ENCODE data around the gene CDRT4. TPM values are rescaled to one million over a fixed set of nuclear protein-coding genes. Genes with fewer than 3 reads are reported as not detected.

CDRT4 gene
- total RNA-seq, 2 donors from 2014 or later, result 12.8 to 16.2 TPM

- Mint-ChIP-seq H3K9me3 (no peaks in the 10 kb centered on the region), H3K27me3 (ENCODE audit: low read depth) (no peaks in the 10 kb centered on the region)
- no peak for ATAC-seq (replicated peaks in 1 of 2)
Observed at GRCh38 chr17:15485045-15485444, 17.6 kb upstream of the CDRT4 start.

GRCh38 chr17:15483431-15483830 is 16.0 kb upstream of the CDRT4 start:
- no peaks in the 10 kb centered on the region for H3K9me3 Mint-ChIP-seq
- no peak for DNase-seq
- no peaks in the 10 kb centered on the region for H3K4me1 Mint-ChIP-seq (ENCODE audit: low read depth)
- no peak for ATAC-seq (replicated peaks in 1 of 2)
- H3K27me3 Mint-ChIP-seq (ENCODE audit: low read depth), result no peaks in the 10 kb centered on the region
- H3K36me3 Mint-ChIP-seq (ENCODE audit: insufficient read depth in 2 of 2), result no peaks in the 10 kb centered on the region
- H3K4me3 Mint-ChIP-seq, result no peak overlapping the region
- H3K27ac Mint-ChIP-seq, result no peak overlapping the region

More at GRCh38 chr17:15485045-15485444, 17.6 kb upstream of the CDRT4 start:
- no peak overlapping the region for H3K27ac Mint-ChIP-seq
- DNase-seq, result no peak
- no peaks in the 10 kb centered on the region for H3K36me3 Mint-ChIP-seq (ENCODE audit: insufficient read depth in 2 of 2)
- no peak overlapping the region for H3K4me3 Mint-ChIP-seq
- H3K4me1 Mint-ChIP-seq (ENCODE audit: low read depth), result no peaks in the 10 kb centered on the region

- H3K27ac Mint-ChIP-seq, result no peak overlapping the region
- no peaks in the 10 kb centered on the region for H3K4me1 Mint-ChIP-seq (ENCODE audit: low read depth)
- ATAC-seq (replicated peaks in 1 of 2) (no peak), DNase-seq (no peak)
- no peaks in the 10 kb centered on the region for H3K36me3 Mint-ChIP-seq (ENCODE audit: insufficient read depth in 2 of 2)
- no peaks in the 10 kb centered on the region for H3K9me3 Mint-ChIP-seq
- no peaks in the 10 kb centered on the region for H3K27me3 Mint-ChIP-seq (ENCODE audit: low read depth)
- no peak overlapping the region for H3K4me3 Mint-ChIP-seq
Observed at GRCh38 chr17:15482476-15482875, 15.1 kb upstream of the CDRT4 start.

DNA sequence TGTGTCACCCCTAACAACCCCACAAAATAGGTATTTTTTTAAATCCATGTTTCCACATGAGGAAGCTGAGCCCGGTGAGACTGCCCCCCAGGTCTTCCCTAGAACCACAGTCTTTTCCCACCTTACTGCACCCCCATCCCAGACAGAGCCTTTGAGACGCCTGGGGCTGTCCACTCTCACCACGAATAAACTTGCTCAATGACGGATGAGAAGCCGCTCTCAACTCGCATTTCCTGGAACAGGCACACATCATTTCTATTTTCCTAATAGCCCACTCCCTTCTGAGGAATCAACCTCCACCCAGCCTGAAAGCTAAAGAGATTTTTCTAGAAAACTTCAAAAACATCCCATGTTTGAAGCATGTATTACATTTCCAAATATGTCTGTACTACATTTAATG is 14.1 kb upstream of the CDRT4 start:
- no peaks in the 10 kb centered on the region for H3K4me1 Mint-ChIP-seq (ENCODE audit: low read depth)
- H3K9me3 Mint-ChIP-seq, result no peaks in the 10 kb centered on the region
- H3K36me3 Mint-ChIP-seq (ENCODE audit: insufficient read depth in 2 of 2), result no peaks in the 10 kb centered on the region
- H3K27ac Mint-ChIP-seq, result no peak overlapping the region
- DNase-seq, result no peak
- no peak overlapping the region for H3K4me3 Mint-ChIP-seq
- ATAC-seq (replicated peaks in 1 of 2), result no peak
- no peaks in the 10 kb centered on the region for H3K27me3 Mint-ChIP-seq (ENCODE audit: low read depth)

DNA sequence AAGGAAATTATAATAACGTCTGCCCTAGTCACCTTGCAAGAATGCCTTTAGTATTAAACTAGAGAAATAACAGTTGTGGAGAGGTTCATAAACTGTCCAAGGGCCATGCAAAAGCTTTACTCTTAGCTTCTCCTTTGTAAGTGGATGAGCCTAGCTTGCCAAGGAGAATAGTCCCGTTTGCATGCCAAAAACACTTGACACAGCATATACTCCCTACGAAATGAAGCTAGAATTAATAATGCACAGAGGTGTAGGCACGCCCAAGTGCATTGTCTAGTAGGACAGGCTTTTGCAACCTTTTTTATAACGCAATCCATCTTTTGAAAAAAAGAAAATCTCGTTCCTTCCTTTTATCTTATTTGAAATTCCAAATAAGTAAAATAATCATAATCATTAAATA is 12.8 kb upstream of the CDRT4 start:
- Mint-ChIP-seq H3K4me1 (ENCODE audit: low read depth) (no peaks in the 10 kb centered on the region), H3K36me3 (ENCODE audit: insufficient read depth in 2 of 2) (no peaks in the 10 kb centered on the region), H3K9me3 (no peaks in the 10 kb centered on the region), H3K27me3 (ENCODE audit: low read depth) (no peaks in the 10 kb centered on the region), H3K27ac (no peak overlapping the region), H3K4me3 (no peak overlapping the region)
- no peak for DNase-seq
- ATAC-seq (replicated peaks in 1 of 2), result no peak

DNA sequence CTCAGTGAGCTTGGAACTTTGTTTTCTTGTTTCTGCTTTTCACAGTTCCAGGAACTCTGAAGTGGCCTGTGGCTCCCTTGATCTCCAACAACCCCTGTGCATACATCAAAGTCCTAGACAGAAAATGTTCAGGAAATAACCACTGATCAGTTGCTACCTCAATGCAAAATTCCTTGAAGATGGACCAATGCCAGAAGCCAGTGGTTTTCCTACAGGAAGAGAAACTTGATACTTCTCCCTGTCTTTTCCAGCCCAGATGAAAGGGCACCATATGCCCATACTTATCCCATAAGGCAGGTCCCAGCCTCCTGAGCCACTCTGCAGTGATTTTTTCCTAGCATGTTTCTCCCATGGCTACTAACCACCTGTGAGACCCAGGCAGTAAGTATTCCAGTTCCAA is 12.3 kb upstream of the CDRT4 start:
- DNase-seq (no peak), ATAC-seq (replicated peaks in 1 of 2) (no peak)
- H3K9me3 Mint-ChIP-seq, result no peaks in the 10 kb centered on the region
- H3K27ac Mint-ChIP-seq, result no peak overlapping the region
- no peaks in the 10 kb centered on the region for H3K36me3 Mint-ChIP-seq (ENCODE audit: insufficient read depth in 2 of 2)
- no peaks in the 10 kb centered on the region for H3K27me3 Mint-ChIP-seq (ENCODE audit: low read depth)
- no peaks in the 10 kb centered on the region for H3K4me1 Mint-ChIP-seq (ENCODE audit: low read depth)
- no peak overlapping the region for H3K4me3 Mint-ChIP-seq

DNA sequence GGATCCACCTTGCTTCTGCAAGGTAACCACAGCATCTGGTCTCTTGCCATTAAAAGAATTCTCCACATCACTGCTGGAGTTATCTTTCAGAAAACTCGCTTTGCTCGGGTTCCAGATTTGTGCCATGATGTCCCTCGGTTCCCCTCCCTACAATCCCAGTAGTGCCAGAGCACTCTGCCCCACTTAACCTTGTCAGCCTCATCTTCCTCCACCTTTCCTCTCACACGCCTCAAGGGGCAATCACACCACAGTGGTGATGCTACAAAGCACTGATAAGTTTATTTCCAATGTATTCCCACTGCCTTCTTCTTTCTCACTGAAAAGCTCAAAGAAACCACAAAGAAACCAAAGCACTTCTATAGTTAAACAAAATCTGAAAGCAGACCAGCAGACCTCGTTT is 11.4 kb upstream of the CDRT4 start:
- Mint-ChIP-seq H3K27ac (no peak overlapping the region), H3K36me3 (ENCODE audit: insufficient read depth in 2 of 2) (no peaks in the 10 kb centered on the region), H3K9me3 (no peaks in the 10 kb centered on the region), H3K4me3 (no peak overlapping the region), H3K27me3 (ENCODE audit: low read depth) (no peaks in the 10 kb centered on the region), H3K4me1 (ENCODE audit: low read depth) (no peaks in the 10 kb centered on the region)
- DNase-seq (no peak), ATAC-seq (replicated peaks in 1 of 2) (no peak)

DNA sequence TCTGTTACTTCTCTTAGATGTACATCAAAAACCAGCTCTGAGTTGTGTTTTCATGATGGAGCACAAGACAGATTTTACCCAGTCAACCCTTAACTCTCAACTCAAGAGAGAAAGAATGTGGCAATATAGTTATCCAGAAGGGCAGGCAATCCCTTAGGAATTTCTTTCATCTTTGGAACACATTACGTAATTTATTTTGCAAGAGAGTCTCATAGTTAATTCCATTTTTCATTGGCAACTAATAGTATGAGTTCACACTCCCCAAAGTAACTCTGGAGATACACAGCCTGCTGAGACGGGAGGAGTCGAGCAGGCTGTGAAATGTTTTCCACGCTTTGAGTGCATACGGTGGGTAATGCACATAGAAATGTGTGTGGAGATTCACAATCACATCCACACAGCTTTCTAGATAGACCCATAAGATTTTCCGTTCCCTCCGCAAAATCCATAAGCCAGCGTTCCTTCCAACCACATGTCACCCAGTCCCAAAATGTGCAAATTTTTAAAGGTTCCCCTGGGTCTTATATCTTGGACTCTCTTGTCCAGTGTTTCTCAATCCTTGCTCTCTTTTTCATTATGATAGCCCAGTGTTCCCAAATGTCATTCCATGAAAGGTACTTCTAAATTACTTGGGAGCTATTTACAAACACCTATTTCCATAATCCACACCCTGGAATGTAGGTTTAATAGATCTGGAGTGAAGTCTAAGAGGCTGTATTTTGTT is 8.4 kb upstream of the CDRT4 start:
- no peaks in the 10 kb centered on the region for H3K27me3 Mint-ChIP-seq (ENCODE audit: low read depth)
- H3K4me3 Mint-ChIP-seq, result no peak overlapping the region
- H3K36me3 Mint-ChIP-seq (ENCODE audit: insufficient read depth in 2 of 2), result no peaks in the 10 kb centered on the region
- H3K9me3 Mint-ChIP-seq, result no peaks in the 10 kb centered on the region
- ATAC-seq (replicated peaks in 1 of 2), result no peak
- no peak for DNase-seq
- no peaks in the 10 kb centered on the region for H3K4me1 Mint-ChIP-seq (ENCODE audit: low read depth)
- H3K27ac Mint-ChIP-seq, result no peak overlapping the region

DNA sequence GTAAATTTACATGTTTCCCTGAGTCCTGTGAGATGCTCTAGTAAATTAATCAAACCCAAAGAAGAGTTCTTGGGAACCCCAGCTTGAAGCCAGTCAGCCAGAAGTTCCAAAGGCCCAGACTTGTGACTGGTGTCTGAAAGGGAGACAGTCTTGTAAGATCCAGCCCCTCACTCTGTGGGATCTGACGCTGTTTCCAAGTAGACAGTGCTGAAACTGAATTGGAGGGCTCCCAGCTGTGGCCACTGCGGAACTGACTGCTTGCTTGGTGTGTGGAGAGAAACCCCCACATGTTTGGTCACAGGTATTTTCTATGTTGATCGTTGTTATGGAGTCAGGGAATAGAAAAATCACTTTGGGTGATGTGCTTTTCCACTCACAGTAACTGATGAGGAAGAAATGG is 5.5 kb upstream of the CDRT4 start:
- H3K27me3 Mint-ChIP-seq (ENCODE audit: low read depth), result no peaks in the 10 kb centered on the region
- H3K9me3 Mint-ChIP-seq, result no peaks in the 10 kb centered on the region
- H3K36me3 Mint-ChIP-seq (ENCODE audit: insufficient read depth in 2 of 2), result no peaks in the 10 kb centered on the region
- ATAC-seq (replicated peaks in 1 of 2) (no peak), DNase-seq (no peak)
- H3K27ac Mint-ChIP-seq, result no peak overlapping the region
- H3K4me3 Mint-ChIP-seq, result no peak overlapping the region
- no peaks in the 10 kb centered on the region for H3K4me1 Mint-ChIP-seq (ENCODE audit: low read depth)

GRCh38 chr17:15470536-15470935 is 3.1 kb upstream of the CDRT4 start:
- ATAC-seq (replicated peaks in 1 of 2) (no peak), DNase-seq (no peak)
- Mint-ChIP-seq H3K36me3 (ENCODE audit: insufficient read depth in 2 of 2) (no peaks in the 10 kb centered on the region), H3K27me3 (ENCODE audit: low read depth) (no peaks in the 10 kb centered on the region), H3K4me1 (ENCODE audit: low read depth) (no peaks in the 10 kb centered on the region), H3K27ac (no peak overlapping the region), H3K4me3 (no peak overlapping the region), H3K9me3 (no peaks in the 10 kb centered on the region)

DNA sequence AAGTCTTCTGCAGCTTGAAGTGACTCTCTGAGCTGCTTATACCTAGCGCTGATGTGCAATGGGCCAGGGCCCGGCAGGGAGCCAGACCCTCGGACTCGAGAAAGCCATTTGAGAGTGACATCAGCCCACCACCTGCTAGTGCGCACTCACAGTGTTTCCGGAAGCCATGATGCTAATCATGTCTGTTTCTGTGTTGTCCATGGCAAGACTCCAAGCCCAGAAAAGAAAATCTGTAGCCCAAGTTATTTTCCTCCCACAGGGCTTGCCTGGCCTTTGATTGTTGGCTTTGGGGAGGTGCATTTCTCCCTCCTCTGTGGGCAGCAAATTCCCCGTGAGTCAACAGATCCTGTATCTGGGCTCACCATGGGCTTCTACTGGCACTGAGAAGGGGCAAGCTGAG is 1.8 kb upstream of the CDRT4 start:
- no peaks in the 10 kb centered on the region for H3K9me3 Mint-ChIP-seq
- no peak for ATAC-seq (replicated peaks in 1 of 2)
- H3K4me3 Mint-ChIP-seq, result no peak overlapping the region
- H3K4me1 Mint-ChIP-seq (ENCODE audit: low read depth), result no peaks in the 10 kb centered on the region
- no peak for DNase-seq
- H3K27me3 Mint-ChIP-seq (ENCODE audit: low read depth), result no peaks in the 10 kb centered on the region
- no peaks in the 10 kb centered on the region for H3K36me3 Mint-ChIP-seq (ENCODE audit: insufficient read depth in 2 of 2)
- no peak overlapping the region for H3K27ac Mint-ChIP-seq

DNA sequence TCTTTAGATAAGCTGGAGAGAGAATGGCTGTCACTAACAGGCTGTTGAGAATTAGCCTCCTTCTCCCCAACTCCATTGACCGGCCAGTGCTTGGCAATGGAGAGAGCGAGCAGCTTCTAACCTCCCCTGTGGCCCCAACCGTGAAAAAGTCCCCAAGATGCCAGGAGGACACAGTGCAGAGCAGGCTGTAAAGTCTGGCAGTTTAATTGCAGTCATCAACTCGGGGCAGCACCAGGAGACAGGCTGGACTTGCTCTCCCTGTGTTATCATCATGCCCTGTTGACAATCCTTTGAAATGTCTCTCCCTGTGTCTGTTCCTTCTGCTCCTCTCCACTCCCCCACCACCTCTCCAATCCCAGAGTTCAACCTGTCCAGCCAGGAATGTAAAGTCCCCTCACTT is 705 bp upstream of the CDRT4 start:
- no peak overlapping the region for H3K4me3 Mint-ChIP-seq
- H3K27ac Mint-ChIP-seq, result no peak overlapping the region
- DNase-seq (no peak), ATAC-seq (replicated peaks in 1 of 2) (no peak)
- no peaks in the 10 kb centered on the region for H3K9me3 Mint-ChIP-seq
- H3K27me3 Mint-ChIP-seq (ENCODE audit: low read depth), result no peaks in the 10 kb centered on the region
- H3K4me1 Mint-ChIP-seq (ENCODE audit: low read depth), result no peaks in the 10 kb centered on the region
- H3K36me3 Mint-ChIP-seq (ENCODE audit: insufficient read depth in 2 of 2), result no peaks in the 10 kb centered on the region

GRCh38 chr17:15466131-15466530 is 1.3 kb downstream of the CDRT4 start:
- H3K4me1 Mint-ChIP-seq (ENCODE audit: low read depth), result no peaks in the 10 kb centered on the region
- no peaks in the 10 kb centered on the region for H3K27me3 Mint-ChIP-seq (ENCODE audit: low read depth)
- DNase-seq, result no peak
- no peak overlapping the region for H3K4me3 Mint-ChIP-seq
- H3K9me3 Mint-ChIP-seq, result peaks cover 0 to 4% of the 10 kb centered on the region in 2 donors
- H3K27ac Mint-ChIP-seq, result no peak overlapping the region
- no peaks in the 10 kb centered on the region for H3K36me3 Mint-ChIP-seq (ENCODE audit: insufficient read depth in 2 of 2)
- no peak for ATAC-seq (replicated peaks in 1 of 2)

GRCh38 chr17:15465045-15465701 is 2.2 kb downstream of the CDRT4 start:
- Mint-ChIP-seq H3K9me3 (peaks cover 0 to 4% of the 10 kb centered on the region in 2 donors), H3K36me3 (ENCODE audit: insufficient read depth in 2 of 2) (no peaks in the 10 kb centered on the region), H3K27ac (no peak overlapping the region), H3K27me3 (ENCODE audit: low read depth) (no peaks in the 10 kb centered on the region), H3K4me3 (no peak overlapping the region), H3K4me1 (ENCODE audit: low read depth) (no peaks in the 10 kb centered on the region)
- ATAC-seq (replicated peaks in 1 of 2) (no peak), DNase-seq (no peak)
